DND-41 (cell line): ENCODE data around the gene ABCA13.

ENCODE experiments used
- ATAC-seq: fragments of 200-7000 bp; cut with Tn5 transposase; 3 replicates; pipeline ENCODE4 v1.9.1; 2021; ENCODE audit warnings: low read depth; ENCODE audit not compliant: insufficient read depth
- DNase-seq: peaks from one replicate; pipeline ENCODE4 v3.0.0-alpha.2; 2020
- H2AFZ ChIP-seq: 2 replicates; pipeline ENCODE4 v1.6.0; 2012; ENCODE audit warnings: low read depth, low read length
- H3K27ac ChIP-seq: 2 replicates; pipeline ENCODE4 v1.5.1; 2012; ENCODE audit warnings: low read length, inconsistent platforms
- H3K27me3 ChIP-seq: fragments of 200-600 bp; sonication (generic); 2 replicates; pipeline ENCODE4 v1.6.0; 2012; ENCODE audit warnings: low read length, mild to moderate bottlenecking, inconsistent platforms; ENCODE audit not compliant: insufficient read depth, poor library complexity
- H3K36me3 ChIP-seq: 2 replicates; pipeline ENCODE4 v1.5.1; 2012; ENCODE audit warnings: low read length, inconsistent platforms; ENCODE audit not compliant: insufficient read depth
- H3K4me1 ChIP-seq: 2 replicates; pipeline ENCODE4 v1.5.1; 2012; ENCODE audit warnings: mild to moderate bottlenecking, low read length; ENCODE audit not compliant: insufficient read depth
- H3K4me2 ChIP-seq: 2 replicates; pipeline ENCODE4 v1.6.0; 2012; ENCODE audit warnings: mild to moderate bottlenecking, moderate library complexity, low read length, inconsistent platforms; ENCODE audit not compliant: insufficient read depth
- H3K4me3 ChIP-seq, 2 experiments: fragments of 200-600 bp in 1 of 2; shearing (Covaris generic) in 1 of 2; 2 replicates each; pipeline ENCODE4 v1.5.1; 2012 to 2016; ENCODE audit warnings: inconsistent platforms in 2 of 2, low read length in 2 of 2, mild to moderate bottlenecking in 2 of 2, low read depth in 1 of 2, moderate library complexity in 1 of 2
- H3K79me2 ChIP-seq: 2 replicates; pipeline ENCODE4 v1.6.0; 2012; ENCODE audit warnings: low read length, inconsistent platforms; ENCODE audit not compliant: insufficient read depth
- H3K9ac ChIP-seq: 2 replicates; pipeline ENCODE4 v1.6.0; 2012; ENCODE audit warnings: low read depth, mild to moderate bottlenecking, inconsistent platforms, low read length, moderate library complexity
- H3K9me3 ChIP-seq: 2 replicates; pipeline ENCODE4 v1.5.1; 2012; ENCODE audit warnings: low read length, moderate library complexity, mild to moderate bottlenecking, inconsistent platforms; ENCODE audit not compliant: insufficient read depth, severe bottlenecking
- H4K20me1 ChIP-seq: 2 replicates; pipeline ENCODE4 v1.6.0; 2012; ENCODE audit warnings: low read length; ENCODE audit not compliant: insufficient read depth
- EZH2 ChIP-seq: IDR thresholded peaks from 3 replicates; pipeline ENCODE4 v1.6.1; 2012; ENCODE audit warnings: borderline replicate concordance, low read depth, mild to moderate bottlenecking, moderate library complexity, low read length, inconsistent platforms; ENCODE audit not compliant: severe bottlenecking
- TF ChIP-seq, protein P1 (sequence below): IDR thresholded peaks from 2 replicates; pipeline ENCODE4 v1.5.1; 2012; ENCODE audit warnings: borderline replicate concordance, low read length, moderate library complexity, mild to moderate bottlenecking; ENCODE audit not compliant: poor library complexity, severe bottlenecking; ENCODE audit errors: extremely low read depth

Gene ABCA13

DNA sequence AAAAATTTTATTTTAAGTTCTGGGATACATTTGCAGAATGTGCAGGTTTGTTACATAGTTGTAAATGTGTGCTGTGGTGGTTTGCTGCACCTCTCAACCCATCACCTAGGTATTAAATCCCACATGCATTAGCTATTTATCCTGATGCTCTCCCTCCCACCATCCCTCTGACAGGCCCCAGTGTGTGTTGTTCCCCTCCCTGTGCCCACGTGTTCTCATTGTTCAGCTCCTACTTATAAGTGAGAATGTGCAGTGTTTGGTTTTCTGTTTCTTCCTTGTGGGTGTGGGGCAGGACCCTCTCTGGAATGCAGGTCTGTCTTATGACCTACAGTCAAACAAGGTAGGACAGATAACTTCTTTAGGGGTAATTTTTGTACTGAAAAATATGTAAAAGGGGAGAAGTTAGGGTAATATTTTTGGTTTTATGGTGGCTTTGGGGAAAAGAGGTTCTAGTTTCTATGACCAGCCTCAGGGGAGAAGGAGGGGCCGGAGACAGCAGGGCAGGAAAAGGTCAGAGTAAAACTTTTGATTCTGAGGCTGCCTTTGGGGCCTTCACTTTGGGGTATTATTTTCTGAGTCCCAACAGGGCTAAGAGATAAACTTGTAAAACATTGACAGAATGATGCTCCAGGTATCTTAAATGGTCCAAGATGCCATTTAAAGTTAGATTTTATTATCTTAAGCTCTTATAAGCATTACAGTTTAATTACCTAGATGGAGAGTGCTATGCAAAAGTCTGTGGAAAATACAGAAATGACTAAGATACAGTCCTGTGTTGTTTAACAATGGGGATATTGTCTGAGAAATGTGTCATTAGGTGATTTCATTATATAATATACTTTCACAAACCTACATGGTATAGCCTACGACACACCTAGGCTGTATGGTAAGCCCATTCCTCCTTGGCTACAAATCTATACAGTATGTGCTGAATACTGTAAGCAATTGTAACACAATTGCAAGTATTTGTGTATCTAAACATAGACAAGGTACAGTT, 354.8 kb downstream of the ABCA13 start:
- no peaks in the 10 kb centered on the region for H3K4me1 ChIP-seq
- TF ChIP-seq, protein P1, sequence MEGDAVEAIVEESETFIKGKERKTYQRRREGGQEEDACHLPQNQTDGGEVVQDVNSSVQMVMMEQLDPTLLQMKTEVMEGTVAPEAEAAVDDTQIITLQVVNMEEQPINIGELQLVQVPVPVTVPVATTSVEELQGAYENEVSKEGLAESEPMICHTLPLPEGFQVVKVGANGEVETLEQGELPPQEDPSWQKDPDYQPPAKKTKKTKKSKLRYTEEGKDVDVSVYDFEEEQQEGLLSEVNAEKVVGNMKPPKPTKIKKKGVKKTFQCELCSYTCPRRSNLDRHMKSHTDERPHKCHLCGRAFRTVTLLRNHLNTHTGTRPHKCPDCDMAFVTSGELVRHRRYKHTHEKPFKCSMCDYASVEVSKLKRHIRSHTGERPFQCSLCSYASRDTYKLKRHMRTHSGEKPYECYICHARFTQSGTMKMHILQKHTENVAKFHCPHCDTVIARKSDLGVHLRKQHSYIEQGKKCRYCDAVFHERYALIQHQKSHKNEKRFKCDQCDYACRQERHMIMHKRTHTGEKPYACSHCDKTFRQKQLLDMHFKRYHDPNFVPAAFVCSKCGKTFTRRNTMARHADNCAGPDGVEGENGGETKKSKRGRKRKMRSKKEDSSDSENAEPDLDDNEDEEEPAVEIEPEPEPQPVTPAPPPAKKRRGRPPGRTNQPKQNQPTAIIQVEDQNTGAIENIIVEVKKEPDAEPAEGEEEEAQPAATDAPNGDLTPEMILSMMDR, result no peak
- TF ChIP-seq EZH2, result no peak
- ATAC-seq (no peak), DNase-seq (no peak)
- no peaks in the 10 kb centered on the region for H3K36me3 ChIP-seq
- no peak overlapping the region for H3K9ac ChIP-seq
- H2AFZ ChIP-seq, result no peak overlapping the region
- H3K4me3 ChIP-seq, result no peak overlapping the region
- H3K9me3 ChIP-seq, result no peaks in the 10 kb centered on the region
- no peaks in the 10 kb centered on the region for H3K79me2 ChIP-seq
- H3K27ac ChIP-seq, result no peak overlapping the region
- H3K27me3 ChIP-seq, result no peaks in the 10 kb centered on the region
- H3K4me2 ChIP-seq, result no peak overlapping the region
- no peaks in the 10 kb centered on the region for H4K20me1 ChIP-seq

DNA sequence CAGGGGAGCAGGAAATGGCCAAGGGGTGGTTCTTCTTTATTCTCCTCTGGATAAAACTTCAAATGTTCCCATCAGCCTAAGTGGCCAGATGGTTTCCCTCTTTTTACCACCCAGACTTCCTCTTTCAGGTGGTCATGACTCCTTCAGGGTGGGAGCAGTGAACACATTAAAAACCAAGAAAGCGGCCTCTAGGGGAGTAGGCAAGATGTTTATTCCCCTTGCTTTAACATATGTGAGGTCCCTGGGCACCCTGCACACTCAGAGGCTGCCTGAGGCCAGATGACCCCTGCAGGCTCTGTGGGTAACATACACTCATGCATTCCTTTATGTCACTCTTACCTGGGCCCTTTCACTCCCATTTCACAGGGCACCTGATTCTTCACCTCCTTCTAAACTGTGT, 357.4 kb downstream of the ABCA13 start:
- Histone ChIP-seq H3K4me1 (no peaks in the 10 kb centered on the region), H3K36me3 (no peaks in the 10 kb centered on the region), H3K4me2 (no peak overlapping the region), H3K4me3 (no peak overlapping the region), H4K20me1 (no peaks in the 10 kb centered on the region), H3K9ac (no peak overlapping the region), H3K9me3 (no peaks in the 10 kb centered on the region), H2AFZ (no peak overlapping the region), H3K79me2 (no peaks in the 10 kb centered on the region), H3K27ac (no peak overlapping the region), H3K27me3 (no peaks in the 10 kb centered on the region)
- TF ChIP-seq, protein P1, result no peak
- no peak for TF ChIP-seq EZH2
- DNase-seq (no peak), ATAC-seq (no peak)

DNA sequence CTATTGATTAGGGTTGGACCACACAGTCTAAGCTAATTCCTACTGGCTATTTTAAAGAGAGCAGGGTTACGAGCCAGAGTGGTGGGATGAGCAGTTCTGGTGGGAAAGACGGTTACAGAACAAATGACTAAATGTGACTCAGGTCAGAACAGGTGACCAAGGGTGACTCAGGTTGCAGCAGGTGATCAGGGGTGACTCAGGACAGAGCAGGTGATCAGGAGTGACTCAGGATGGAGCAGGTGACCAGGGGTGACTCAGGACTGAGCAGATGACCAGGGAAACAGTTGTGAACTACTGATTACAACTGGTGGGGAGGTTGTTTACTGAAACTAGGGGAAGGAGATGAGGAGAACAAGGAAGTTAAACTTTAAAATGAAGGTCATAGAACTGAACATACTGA, 366.3 kb downstream of the ABCA13 start:
- H3K36me3 ChIP-seq, result no peaks in the 10 kb centered on the region
- no peak overlapping the region for H3K9ac ChIP-seq
- TF ChIP-seq, protein P1, result no peak
- TF ChIP-seq EZH2, result no peak
- no peaks in the 10 kb centered on the region for H3K79me2 ChIP-seq
- peaks cover 4% of the 10 kb centered on the region for H3K9me3 ChIP-seq
- no peak overlapping the region for H2AFZ ChIP-seq
- H3K4me1 ChIP-seq, result no peaks in the 10 kb centered on the region
- no peaks in the 10 kb centered on the region for H4K20me1 ChIP-seq
- DNase-seq, result no peak
- no peak overlapping the region for H3K27ac ChIP-seq
- H3K4me3 ChIP-seq, result no peak overlapping the region
- no peak overlapping the region for H3K4me2 ChIP-seq
- H3K27me3 ChIP-seq, result no peaks in the 10 kb centered on the region
- no peak for ATAC-seq
